Activated B cell treated with CpG ODN at 0.5 μM for 24 hours (primary cell): ENCODE results near the gene NCKAP5. TPM values are rescaled to one million over a fixed set of nuclear protein-coding genes. Genes with fewer than 3 reads are reported as not detected.

Experiments used
- ATAC-seq: fragments of 200-7000 bp; cut with Tn5 transposase; one replicate; pipeline ENCODE4 v1.10.0; 2021; ENCODE audit warnings: low read depth, mild to moderate bottlenecking, moderate library complexity
- CTCF ChIA-PET: fragments of 350-600 bp; sonication (Branson Sonifier 250); formaldehyde crosslinking; loops from one replicate; lab custom pipeline; 2021; ENCODE audit warnings: antibody characterized with exemption; lab: Charles Lee
- POLR2A ChIA-PET: fragments of 350-600 bp; sonication (Branson Sonifier 250); formaldehyde crosslinking; loops from one replicate; lab custom pipeline; 2021; ENCODE audit warnings: antibody characterized with exemption; lab: Charles Lee
- DNase-seq: peaks from one replicate; pipeline ENCODE4 v3.0.0; 2022
- H3K27ac Mint-ChIP-seq: one replicate; pipeline ENCODE4 v1.8.0; 2020; ENCODE audit warnings: mixed read lengths
- H3K27me3 Mint-ChIP-seq: one replicate; pipeline ENCODE4 v1.8.0; 2021; ENCODE audit warnings: mixed read lengths
- H3K36me3 Mint-ChIP-seq: one replicate; pipeline ENCODE4 v1.8.0; 2021; ENCODE audit warnings: low read depth, mixed read lengths
- H3K4me1 Mint-ChIP-seq: one replicate; pipeline ENCODE4 v1.8.0; 2021; ENCODE audit warnings: mixed read lengths
- H3K4me3 Mint-ChIP-seq: one replicate; pipeline ENCODE4 v1.8.0; 2020; ENCODE audit warnings: mild to moderate bottlenecking, mixed read lengths
- H3K9me3 Mint-ChIP-seq: one replicate; pipeline ENCODE4 v1.8.0; 2020; ENCODE audit warnings: mixed read lengths
- CTCF ChIP-seq: fragments of 200-600 bp; IDR thresholded peaks from one replicate; pipeline ENCODE4 v1.8.0; 2022; ENCODE audit warnings: antibody characterized with exemption, mild to moderate bottlenecking
- intact Hi-C: fragments of 100-400 bp; cut with micrococcal nuclease; formaldehyde crosslinking; loops from one replicate; pipeline ENCODE4 v1.15.1; 2024
- total RNA-seq: library from RNA; stranded (reverse); gene quantifications from 2 replicates; pipeline ENCODE4 v1.2.3, GENCODE V29; 2022

NCKAP5 gene
- total RNA-seq, 1 donor from 2014 or later, result not detected

- Mint-ChIP-seq H3K4me3 (no peak overlapping the region), H3K9me3 (no peaks in the 10 kb centered on the region), H3K4me1 (no peaks in the 10 kb centered on the region), H3K27me3 (no peaks in the 10 kb centered on the region), H3K27ac (no peak overlapping the region), H3K36me3 (no peaks in the 10 kb centered on the region)
- intact Hi-C loops, result no loop called here
- POLR2A ChIA-PET, result no interaction called here
- ATAC-seq, result no peak
- TF ChIP-seq CTCF, result no peak
- no peak for DNase-seq
- CTCF ChIA-PET, result no interaction called here
Measured at GRCh38 chr2:133418021-133418420, 150.2 kb downstream of the NCKAP5 start.

- intact Hi-C loops, result no loop called here
- Mint-ChIP-seq H3K36me3 (no peaks in the 10 kb centered on the region), H3K27me3 (no peaks in the 10 kb centered on the region), H3K27ac (no peak overlapping the region), H3K4me3 (no peak overlapping the region), H3K9me3 (no peaks in the 10 kb centered on the region), H3K4me1 (no peaks in the 10 kb centered on the region)
- no peak for TF ChIP-seq CTCF
- ATAC-seq (no peak), DNase-seq (no peak)
- CTCF ChIA-PET, result no interaction called here
- POLR2A ChIA-PET, result no interaction called here
Measured at GRCh38 chr2:133417415-133417814, 150.8 kb downstream of the NCKAP5 start.

DNA sequence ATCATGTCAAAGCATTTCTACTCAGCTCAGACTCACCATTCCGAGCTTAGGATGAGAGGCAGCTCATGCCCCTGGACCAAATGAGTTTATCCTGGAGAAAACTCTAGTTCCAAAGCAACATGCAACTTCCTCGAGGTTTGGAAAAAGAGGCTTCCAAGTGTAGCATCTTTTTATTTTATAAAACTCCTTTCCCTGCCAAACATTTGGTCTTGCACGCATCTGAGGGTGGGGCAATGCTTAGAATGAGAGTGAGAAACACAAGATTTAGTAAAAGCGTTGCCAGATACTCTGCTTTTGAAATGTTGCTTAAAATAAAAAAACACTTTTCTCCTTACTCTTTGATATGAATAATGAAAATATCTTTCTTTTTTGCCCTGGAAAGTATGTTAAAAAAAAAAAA, 151.5 kb downstream of the NCKAP5 start:
- DNase-seq, result no peak
- no peaks in the 10 kb centered on the region for H3K36me3 Mint-ChIP-seq
- POLR2A ChIA-PET, result no interaction called here

GRCh38 chr2:133416146-133416545, 152.1 kb downstream of the NCKAP5 start:
- H3K4me1 Mint-ChIP-seq, result no peaks in the 10 kb centered on the region
- DNase-seq (no peak), ATAC-seq (no peak)
- intact Hi-C loops, result no loop called here
- CTCF ChIA-PET, result no interaction called here
- no peaks in the 10 kb centered on the region for H3K9me3 Mint-ChIP-seq
- H3K36me3 Mint-ChIP-seq, result no peaks in the 10 kb centered on the region
- TF ChIP-seq CTCF, result no peak
- no peak overlapping the region for H3K4me3 Mint-ChIP-seq
- H3K27ac Mint-ChIP-seq, result no peak overlapping the region
- POLR2A ChIA-PET, result no interaction called here
- H3K27me3 Mint-ChIP-seq, result no peaks in the 10 kb centered on the region

More for the DNA sequence above, 151.5 kb downstream of the NCKAP5 start:
- CTCF ChIA-PET, result no interaction called here
- Mint-ChIP-seq H3K27me3 (no peaks in the 10 kb centered on the region), H3K9me3 (no peaks in the 10 kb centered on the region), H3K27ac (no peak overlapping the region), H3K4me3 (no peak overlapping the region), H3K4me1 (no peaks in the 10 kb centered on the region)
- TF ChIP-seq CTCF, result no peak
- ATAC-seq, result no peak
- intact Hi-C loops, result no loop called here

GRCh38 chr2:133415210-133415876, 152.9 kb downstream of the NCKAP5 start:
- no peaks in the 10 kb centered on the region for H3K9me3 Mint-ChIP-seq
- no peak for TF ChIP-seq CTCF
- H3K27me3 Mint-ChIP-seq, result no peaks in the 10 kb centered on the region
- intact Hi-C loops, result no loop called here
- no peak overlapping the region for H3K27ac Mint-ChIP-seq
- POLR2A ChIA-PET, result no interaction called here
- DNase-seq (no peak), ATAC-seq (no peak)
- no peaks in the 10 kb centered on the region for H3K36me3 Mint-ChIP-seq
- no peak overlapping the region for H3K4me3 Mint-ChIP-seq
- H3K4me1 Mint-ChIP-seq, result no peaks in the 10 kb centered on the region
- CTCF ChIA-PET, result no interaction called here
